ENCODE results near the gene ASMTL.

GRCh38 chrX:1486177-1486576 lies 33.5 kb upstream of the ASMTL start:
- TF ChIP-seq CTCF (IDR thresholded peaks at IDR 0.05) (no peak), POLR2A (IDR thresholded peaks at IDR 0.05) (no peak), EP300 (IDR thresholded peaks at IDR 0.05; ENCODE audit: low read depth) (no peak)
